GM21423 (cell line): ENCODE data around the gene EIF4E2.
A peak's percentile ranks its signal among the peaks of the same experiment; 100 is the strongest.
"Not testable (repeated sequence)": the region's sequence is repeated elsewhere in the genome, so short reads cannot be mapped to it uniquely, and the experiment has no call there.

Experiments used
- ATAC-seq: cut with Tn5 transposase; IDR thresholded peaks from one replicate; pipeline ENCODE4 v1.9.1; 2021; ENCODE audit warnings: mild to moderate bottlenecking, moderate library complexity; ENCODE audit not compliant: unreplicated experiment

EIF4E2 gene

DNA sequence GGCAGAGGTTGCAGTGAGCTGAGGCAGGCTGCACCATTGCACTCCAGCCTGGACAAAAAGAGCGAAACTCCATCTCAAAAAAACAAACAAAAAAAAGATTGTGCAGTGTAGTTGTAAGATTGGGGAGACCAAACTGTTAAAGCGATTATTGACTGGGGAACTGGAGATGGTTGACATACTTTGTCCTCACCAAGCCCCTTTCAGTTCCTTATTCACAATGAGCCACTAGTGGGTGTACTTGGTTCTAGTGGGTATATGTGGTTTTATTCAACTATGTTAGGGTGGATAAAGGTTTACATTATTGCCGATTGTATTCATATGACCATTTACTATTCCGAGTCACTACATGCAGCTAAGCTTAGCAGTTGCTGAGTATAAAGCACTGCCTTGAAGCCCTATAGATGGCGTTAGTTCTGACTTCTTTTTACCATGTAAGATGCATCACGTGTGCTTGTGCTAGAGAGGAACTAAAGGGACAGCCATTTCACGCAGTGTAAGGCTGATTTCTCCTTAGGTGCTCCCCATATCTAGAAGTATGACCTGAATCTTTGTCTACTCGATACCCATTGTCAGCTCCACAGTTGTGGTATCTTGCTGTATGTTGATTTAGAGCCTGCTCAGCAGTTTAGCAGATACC is 12.1 kb downstream of the EIF4E2 start:
- ATAC-seq: no peak

GRCh38 chr2:232563580-232563979 is 13.1 kb downstream of the EIF4E2 start:
- ATAC-seq: no peak

DNA sequence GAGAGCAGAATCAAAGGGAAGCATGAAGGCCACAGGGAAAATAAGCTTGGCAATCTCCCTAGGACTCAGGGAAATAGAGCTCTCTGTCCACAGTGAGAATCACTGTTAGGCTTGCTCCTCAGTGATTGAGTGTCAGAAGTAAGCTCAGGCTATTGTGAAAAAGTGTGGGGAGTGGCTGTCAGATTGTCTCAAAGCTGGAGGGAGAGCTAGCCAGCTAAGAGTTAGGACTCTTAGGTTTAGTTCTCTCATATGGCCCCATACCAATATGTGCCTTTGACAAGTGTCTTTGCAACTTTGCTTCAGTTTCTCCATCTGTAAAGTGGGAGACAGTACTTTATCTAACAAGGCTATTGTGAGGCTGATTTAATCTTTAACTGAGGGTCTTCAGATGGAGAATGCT is 17.2 kb downstream of the EIF4E2 start:
- ATAC-seq: no peak

DNA sequence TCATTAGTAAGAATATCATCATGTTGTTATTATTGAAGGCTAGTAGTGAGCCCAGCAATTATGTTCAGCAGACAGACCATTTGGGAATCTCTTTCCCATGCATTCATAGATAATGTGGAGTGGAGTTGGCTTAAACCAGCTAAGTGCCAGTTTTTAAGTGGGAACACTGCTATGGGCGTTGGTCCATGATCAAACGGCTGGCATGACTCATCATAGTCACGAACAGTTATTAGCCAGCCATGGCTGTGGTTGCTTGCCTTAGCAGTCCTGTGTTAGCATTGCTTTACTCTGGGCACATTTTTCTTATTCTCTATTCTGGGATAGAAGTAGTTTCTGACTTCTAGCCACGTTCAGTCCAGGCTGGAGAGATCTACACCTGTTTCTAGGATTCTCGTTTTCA is 17.7 kb downstream of the EIF4E2 start:
- no peak for ATAC-seq

DNA sequence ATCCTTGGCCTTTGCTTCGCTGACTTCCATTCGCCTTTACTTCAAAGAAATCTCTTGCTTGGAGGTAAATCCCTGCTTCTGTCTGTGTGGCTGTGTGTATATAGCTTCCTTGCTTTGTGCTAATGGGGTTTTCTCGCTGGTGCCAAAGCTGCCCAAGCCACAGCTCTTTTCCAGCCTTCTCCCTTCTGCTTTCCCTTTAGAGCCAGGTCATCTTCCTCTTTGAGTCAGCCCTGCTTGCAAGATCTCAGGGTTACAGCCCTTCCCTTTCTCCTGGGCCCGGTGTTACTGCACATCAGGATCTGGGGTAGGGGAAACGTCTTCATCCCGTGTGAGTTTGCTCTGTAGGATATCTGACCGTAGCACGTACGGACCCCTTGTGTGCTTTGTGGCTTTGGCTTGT is 19.1 kb downstream of the EIF4E2 start:
- ATAC-seq: no peak

DNA sequence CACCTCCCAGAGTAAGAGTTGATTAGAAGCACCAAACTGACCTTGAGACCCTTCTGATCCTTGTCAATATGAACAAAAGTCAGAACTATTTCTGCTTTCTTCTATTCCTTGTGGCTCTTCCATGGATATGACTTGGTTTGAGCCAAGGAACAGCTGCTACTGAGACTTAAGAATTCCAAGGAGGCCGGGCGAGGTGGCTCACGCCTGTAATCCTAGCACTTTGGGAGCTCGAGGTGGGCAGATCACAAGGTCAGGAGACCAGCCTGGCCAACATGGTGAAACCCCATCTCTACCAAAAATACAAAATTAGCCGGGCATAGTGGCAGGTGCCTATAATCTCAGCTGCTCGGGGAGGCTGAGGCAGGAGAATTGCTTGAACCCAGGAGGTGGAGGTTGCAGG is 20.0 kb downstream of the EIF4E2 start:
- ATAC-seq: not testable (repeated sequence)

DNA sequence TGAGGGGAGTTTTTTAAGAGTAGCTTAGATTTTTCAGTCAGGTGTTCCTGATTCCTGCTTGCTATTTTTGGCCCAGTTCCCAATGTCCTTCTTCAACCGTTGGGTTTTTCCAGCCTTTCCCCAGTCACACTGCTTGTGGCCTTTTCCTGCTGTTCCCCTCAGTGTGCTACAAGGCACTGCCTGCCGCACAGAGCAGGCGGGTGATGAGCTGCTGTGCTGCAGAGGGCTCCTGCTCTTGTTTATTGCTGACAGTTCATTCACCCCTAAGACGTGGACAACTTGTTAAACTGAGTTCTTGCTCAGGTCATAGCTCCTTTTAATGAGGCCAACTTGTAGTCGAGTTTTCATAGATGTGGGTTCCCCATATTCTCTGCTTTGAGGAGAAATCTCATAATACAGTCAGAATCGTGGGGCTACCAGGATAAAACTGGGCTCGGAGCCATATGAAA is 20.6 kb downstream of the EIF4E2 start:
- no peak for ATAC-seq

GRCh38 chr2:232573042-232573441 is 22.6 kb downstream of the EIF4E2 start:
- ATAC-seq: no peak

DNA sequence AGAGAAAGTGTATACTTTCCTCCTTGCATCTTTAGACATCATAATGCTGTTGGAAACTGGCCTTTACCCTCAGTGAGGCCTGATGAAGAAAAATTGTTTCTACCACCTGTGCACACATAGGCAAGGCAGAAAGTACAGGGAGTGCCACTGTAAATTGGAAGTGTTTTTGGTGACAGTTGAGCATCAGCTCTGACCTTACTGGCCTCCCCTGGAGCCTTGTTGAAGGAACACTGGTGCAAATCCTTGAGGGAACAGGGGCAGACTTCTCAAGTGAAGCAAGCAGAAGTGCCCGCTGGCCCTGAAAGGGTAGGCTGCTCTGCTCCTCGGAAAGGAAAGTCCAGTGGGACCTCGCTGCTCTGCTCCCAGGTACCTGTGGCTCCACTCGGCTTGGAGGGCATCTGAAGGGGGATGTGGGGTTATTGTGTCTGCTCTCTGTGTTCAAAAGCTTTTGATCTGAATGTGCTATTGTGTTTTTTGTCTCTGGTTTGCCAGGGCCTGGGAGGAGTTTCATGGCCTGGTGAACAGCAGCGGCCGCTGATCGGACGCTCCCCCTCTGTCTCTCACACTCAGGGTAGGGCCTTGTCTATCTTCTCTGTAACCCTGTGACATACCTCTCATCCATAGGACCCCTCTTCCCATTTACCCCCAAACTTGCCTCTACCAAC is 23.4 kb downstream of the EIF4E2 start:
- ATAC-seq: no peak

- ATAC-seq: no peak
Observed at GRCh38 chr2:232574674-232575403, 24.4 kb downstream of the EIF4E2 start.

- no peak for ATAC-seq
Observed at GRCh38 chr2:232575404-232575746, 24.9 kb downstream of the EIF4E2 start.

- no peak for ATAC-seq
Observed at GRCh38 chr2:232576995-232577394, 26.5 kb downstream of the EIF4E2 start.

DNA sequence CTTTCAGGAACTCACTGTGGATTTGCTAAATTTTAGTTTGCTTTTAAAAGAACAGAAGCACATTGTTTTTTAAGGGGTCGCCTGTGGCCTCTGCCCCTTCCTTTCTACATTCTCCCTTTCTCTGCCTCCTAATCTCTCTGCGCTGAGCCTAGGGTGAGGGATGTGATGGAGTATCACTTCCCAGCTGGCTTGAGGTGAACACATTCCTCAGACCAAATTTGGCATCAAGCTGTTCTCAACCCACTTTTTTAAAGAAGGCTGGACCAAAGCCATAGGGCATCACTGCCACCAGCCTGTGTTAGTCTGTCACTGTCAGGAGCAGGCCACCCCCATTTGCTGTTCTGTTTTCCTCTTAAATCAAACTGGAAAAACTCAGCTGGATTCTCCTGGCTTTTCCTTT is 27.4 kb downstream of the EIF4E2 start:
- no peak for ATAC-seq

- no peak for ATAC-seq
Observed at GRCh38 chr2:232578626-232579025, 28.1 kb downstream of the EIF4E2 start.

DNA sequence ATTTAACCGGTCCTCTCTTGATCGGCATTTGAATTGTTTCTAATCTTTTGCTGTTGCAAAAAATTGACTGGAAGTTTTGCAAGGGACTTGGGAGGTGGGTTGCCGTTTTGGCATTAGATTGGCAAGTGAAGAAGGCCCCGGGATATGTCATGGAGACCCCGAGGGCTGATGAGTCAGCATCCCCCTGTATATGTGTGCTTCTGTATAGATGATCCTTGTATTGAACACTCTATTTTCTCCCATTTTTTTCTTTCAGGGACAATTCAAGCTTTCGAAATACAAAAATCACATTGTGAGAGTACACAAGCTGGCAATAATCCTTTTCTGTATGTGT is 30.1 kb downstream of the EIF4E2 start:
- ATAC-seq: no peak

- peak; percentile 58 for ATAC-seq
Observed at GRCh38 chr2:232581725-232582124, 31.2 kb downstream of the EIF4E2 start.

- ATAC-seq: no peak
Observed at GRCh38 chr2:232584238-232584637, 33.7 kb downstream of the EIF4E2 start.

DNA sequence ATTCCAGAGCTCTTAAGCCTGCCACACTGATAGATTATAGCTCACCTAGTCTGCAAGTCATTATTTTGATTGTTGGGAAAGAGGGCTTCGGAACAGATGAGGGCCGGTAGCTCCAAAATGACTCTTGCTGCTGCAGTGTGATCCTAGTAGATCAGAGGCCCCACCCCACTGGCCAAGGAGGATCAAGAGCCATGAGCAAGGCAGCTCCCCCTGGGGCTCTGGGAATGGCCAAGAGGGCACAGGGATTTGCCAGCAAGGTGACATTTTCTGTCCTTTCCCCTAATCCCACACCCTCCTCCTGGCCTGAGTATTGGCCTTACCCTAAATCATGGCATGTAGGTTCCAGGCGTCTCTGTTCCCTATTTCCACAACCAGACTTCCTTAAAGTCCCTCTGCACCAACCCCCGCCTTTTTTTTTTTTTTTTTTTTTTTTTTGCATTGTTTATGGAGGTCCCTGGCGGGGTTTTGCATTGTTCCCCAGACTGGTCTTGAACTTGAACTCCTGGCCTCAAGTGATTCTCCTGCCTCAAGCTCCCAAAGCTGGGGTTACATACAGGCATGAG is 36.5 kb downstream of the EIF4E2 start:
- ATAC-seq: no peak

- no peak for ATAC-seq
Observed at GRCh38 chr2:232587512-232587911, 37.0 kb downstream of the EIF4E2 start.

DNA sequence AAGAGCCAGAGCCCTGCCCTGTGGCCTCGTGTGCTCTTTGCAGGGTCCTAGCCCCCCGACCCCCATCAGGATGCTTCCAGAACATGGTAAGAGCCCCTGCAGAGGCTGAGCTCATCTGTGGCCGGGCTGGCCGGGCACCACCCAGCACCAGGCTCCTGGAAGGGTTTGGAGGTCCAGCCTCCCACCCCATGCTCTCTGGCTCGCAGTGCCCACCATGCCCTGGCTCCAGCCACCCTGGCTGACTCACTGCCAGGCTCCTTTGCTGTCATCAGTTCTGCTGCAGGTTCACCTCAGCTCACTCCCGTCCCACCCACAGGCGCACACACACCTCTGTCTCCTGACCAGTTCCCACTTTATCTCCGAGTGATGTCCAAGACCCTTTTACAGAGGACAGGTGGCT is 37.5 kb downstream of the EIF4E2 start:
- no peak for ATAC-seq

- ATAC-seq: no peak
Observed at GRCh38 chr2:232588680-232589585, 38.4 kb downstream of the EIF4E2 start.
